Measurements from ENCODE around the gene DNAJC5. TPM values are rescaled to one million over a fixed set of nuclear protein-coding genes. Genes with fewer than 3 reads are reported as not detected.

Gene DNAJC5
- total RNA-seq, 1 experiment from 2014 or later = 64.1 TPM

DNA sequence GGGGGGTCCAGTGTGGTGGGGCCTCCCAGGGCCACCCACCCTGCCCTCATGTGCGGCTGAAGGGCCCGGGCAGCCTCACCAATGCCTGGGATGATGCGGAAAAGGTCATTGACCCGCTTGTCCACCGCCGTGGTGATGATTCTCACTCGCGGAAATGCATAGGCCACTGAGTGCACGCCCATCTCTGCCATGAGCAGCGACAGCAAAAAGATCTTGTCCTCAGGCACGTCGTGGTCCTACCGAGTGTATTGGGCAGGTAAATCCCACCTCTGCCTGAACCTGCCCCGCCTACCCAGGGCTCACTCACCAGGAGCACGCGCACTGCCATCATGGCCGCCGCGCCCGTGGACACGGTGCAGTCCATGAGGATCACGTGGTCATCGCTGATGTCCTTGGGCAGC, 45.1 kb downstream of the DNAJC5 start:
- DNase-seq (ENCODE audit: low read depth) = no peak

DNA sequence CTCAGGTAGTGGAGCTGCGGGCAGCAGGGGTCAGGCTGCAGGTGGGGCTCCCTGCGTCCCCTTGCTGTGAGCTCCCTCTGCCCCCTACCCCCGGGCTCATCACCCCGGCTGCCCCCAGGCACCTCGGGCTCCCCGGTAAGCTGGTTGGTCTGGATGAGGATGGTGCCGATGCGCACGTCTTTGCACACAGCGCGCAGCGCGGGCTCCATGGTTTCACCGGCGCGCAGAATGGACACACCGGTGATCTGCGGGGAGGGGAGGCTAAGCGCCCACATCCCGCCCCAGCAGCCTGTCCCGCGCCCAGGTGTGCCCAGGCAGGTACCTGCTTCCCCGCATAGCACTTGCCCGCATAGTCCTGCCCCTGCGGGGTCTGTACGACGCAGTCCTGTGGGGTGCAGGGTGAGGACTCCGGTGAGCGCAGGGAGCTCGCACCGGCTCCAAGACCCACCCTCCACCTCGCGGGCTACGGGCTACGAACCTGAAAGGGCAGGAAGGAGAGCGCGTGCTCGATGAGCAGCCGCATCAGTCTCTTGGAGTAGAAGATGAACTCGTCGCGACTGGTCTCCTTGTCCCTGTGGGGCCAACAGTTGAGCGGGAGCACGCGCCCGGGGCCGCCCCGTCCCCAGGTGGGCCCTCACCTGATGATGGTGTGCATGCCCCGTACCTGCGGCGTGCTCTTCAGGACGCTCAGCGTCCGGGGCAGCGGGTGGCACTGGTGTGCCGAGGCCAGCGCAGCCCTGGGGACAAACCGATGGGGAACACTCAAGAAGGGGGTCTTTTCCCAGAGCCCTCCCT, 45.7 kb downstream of the DNAJC5 start:
- no peak for DNase-seq (ENCODE audit: low read depth)

DNA sequence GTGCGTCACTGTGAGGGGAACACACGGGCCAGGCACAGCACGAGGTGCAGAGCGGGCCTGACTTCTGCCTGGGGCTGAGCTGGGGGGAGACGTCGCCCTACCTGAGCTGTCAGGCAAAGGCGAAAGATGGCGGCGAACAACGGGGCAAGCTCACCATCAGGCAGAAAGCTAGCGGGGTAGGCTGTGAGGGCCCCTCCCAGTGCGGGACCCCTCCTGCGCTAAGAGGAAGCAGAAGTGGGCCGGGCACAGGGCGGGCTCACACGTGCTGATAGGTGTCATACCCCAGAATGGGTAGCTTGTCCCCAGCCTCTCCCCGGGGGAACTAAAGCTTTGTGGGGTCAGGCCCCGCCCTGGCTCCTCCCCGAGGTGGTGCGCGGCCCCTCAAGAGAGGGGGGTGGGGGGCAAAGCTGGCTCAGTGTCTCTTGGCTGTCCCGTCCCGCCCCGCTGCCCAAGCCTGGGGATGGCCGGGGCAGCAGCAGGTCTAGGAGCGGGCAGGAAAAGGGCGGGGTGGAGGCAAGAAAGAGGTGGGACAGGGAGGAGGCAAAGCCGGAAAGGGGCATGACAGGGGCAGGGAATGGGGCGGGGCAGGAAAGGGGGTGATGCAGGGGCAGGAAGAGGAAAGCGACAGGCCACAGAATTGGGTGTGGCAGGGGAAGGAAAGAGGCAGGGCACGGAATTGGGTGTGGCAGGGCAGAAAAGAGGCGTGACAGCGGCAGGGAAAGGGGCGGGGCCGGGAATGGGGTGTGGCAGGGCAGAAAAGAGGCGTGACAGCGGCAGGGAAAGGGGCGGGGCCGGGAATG, 46.6 kb downstream of the DNAJC5 start:
- no peak for DNase-seq (ENCODE audit: low read depth)

DNA sequence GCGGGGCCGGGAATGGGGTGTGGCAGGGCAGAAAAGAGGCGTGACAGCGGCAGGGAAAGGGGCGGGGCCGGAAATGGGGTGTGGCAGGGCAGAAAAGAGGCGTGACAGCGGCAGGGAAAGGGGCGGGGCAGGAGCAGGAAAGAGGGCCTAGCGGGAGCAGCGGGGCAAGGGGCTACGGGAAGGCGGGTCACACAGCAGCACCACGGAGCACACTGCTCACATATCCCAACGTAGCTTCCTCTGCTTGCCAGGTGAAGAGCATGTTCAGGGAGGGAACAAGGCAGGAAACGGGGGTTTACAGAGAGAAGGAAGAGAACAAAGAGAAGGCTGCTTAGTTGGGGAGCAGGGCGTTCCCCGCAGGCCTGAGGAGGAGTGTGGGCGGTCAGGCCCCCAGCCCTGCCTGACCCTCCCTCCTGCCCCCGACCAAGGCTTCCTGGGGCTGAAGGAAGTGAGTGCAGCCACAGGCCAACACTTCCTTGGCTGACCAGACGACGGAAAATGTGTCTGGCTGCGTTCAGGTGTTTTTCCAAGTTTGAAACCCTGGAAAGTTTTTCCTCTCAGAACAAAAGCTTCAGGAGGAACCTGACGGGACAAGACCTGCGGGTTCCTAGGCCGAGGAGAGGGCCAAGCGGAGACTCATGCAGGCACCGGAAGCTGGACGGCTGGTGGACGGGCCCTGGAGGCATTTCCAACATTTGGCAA, 47.5 kb downstream of the DNAJC5 start:
- no peak for DNase-seq (ENCODE audit: low read depth)

DNA sequence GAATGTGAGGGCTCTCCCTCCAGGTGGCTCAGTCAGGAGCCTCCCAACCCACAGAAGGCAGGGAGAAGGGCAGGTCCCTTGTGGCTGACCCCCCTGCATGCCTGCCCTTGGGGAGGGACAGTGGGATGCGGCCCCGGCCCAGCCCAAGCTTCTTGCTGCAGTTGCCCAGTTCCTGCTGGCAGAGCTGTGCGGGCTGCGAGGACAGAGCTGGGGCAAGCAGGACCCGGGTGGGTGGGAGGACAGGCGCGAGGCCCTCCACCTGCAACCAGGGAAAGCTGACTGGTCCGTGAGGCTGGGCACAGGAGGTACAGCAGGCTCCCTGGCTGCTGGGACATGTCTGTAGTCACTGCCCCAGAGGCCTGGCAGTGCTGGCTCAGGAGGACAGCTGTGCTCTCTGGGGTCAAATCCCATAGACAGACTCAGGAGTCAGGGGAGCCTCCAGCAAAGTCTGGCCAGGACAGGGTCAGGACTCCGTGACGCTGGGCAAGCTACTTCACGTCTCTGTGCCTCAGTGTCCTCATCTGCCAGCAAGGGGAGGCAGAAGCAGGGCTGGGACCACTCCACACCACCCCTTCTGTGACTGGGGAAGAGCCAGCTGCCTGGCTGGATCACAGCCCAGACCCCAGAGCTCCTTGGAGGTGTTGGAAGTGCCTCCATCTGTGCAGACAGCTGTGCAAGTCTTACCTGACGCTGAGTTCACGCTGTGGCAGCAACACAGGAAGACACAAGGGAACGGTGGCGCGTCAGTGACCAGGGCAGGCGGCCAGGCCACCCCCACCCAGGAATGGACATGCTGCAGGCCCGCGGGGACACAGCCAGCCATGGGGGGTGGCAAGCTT, 48.3 kb downstream of the DNAJC5 start:
- DNase-seq (ENCODE audit: low read depth) = no peak

DNA sequence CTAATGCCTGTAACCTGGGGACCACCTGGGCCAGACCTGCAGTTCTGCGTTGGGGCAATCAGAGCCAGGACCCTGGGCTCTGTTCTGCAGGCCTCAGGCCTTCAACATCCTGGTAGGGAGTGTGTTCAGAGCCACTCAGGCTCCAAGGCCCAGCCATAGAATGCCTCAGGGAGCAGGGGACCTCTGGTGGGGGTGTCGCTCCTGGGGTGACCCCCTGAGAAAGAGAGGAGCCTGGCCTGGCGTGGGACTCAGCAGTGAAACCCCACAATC, 48.8 kb downstream of the DNAJC5 start:
- DNase-seq (ENCODE audit: low read depth) = no peak

DNA sequence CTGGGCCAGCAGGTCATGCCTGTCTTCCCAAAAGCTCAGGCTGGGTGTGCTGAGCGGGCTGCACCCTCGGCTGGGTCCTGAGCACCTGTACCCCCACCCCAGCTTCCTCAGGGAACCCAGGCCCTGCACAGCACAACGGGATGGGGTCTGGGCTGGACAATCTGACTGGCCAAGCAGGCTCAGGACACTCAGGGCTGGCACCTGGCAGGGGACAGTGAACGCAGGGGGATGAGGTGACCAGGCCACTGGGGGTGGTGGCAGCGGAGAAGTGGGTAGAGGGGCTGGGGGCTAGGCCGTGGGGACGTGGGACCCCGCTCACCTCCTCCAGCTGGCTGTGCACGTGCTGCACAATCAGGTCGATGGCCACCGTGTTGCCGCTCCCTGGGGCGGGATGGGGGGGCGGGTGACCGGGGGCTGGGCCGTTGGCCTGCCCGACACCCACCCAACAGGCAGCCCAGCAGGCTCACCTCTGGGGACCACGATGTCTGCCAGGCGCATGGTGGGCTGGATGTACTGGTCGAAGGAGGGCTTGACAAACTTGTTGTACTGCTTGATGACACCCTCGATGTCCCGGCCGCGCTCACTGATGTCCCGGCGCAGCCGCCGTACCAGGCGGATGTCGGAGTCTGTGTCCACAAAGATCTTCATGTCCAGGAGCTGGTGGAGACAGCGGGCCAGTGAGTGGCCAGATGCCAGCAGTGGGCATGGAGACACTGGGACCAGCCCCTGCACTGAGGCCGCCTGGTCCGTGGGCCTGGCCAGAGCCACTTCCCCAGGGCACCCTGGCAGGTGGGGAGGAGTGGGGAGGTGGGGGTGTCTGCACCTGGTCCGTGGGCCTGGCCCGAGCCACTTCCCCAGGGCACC, 49.4 kb downstream of the DNAJC5 start:
- DNase-seq (ENCODE audit: low read depth) = no peak

DNA sequence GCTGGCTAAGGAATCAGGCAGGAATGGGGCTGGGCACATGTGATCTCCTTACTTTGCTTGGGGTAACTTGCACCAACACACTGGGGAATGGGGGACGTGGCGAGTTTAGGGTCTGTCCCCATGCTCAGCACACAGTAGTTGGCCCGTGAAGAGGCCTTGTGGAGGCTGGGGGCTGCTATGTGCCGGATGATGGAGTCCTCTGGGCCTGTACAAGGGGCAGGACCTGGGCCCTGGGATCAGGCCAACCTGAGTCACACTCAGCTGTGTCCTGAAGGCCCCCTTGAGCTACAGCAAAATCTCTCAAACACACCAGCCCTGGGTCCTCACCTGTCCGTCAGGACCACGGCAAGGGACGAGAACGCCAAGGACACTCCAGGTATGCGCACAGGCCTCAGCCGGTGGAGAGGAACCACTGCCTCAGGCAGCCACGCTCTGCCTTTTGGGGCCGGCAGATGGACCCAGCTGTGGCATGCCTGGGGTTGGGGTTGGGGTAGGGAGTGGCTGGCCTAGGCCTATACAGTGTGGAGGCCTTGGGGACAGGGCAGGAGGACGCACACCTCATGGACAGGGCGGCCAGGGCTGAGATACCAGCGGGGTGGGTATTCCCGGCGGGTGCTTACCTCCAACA, 50.2 kb downstream of the DNAJC5 start:
- no peak for DNase-seq (ENCODE audit: low read depth)

DNA sequence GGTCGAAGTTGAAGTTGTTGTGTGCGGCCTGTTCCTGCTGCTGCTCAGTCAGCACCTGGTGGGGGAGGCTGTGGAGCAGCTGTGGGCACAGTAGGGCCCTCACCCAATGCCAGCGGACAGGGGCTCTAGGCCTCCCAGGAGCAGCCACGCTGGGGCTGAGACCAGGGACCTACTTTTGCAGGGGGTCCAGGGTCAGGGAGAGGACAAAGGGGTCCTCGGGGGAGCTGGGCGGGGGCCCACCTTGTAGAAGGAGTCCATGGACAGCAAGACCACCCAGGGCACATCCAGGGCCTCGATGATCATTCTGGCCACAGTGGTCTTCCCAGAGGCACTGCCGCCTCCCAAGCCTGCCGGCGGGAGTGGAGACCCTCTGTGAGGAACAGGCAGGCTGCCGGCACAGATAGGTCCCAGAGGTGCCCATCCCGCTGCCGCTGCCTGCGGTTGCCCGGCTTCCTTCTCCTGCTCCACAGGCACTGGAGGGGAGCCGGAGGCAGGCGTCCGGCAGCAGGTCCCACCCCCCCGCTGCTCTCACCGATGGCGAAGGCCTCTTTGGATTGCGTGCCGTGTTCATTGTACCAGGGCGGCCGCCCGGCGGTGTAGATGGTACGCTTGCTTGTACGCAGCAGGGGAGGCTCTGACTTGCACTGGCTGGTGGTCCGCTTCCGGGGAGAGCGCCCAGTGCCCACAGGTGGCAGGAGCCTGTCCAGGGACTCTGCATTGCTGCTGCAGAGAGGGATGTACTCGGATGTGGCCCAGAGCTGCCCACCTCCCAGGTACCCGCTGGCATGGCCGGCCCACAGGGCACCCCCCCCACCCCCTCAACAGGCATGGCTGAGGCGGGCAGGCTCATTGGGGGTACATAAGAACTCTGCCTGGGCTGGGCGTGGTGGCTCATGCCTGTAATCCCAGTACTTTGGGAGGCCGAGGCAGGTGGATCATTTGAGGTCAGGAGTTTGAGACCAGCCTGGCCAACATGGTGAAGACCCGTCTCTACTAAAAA, 51.3 kb downstream of the DNAJC5 start:
- no peak for DNase-seq (ENCODE audit: low read depth)

DNA sequence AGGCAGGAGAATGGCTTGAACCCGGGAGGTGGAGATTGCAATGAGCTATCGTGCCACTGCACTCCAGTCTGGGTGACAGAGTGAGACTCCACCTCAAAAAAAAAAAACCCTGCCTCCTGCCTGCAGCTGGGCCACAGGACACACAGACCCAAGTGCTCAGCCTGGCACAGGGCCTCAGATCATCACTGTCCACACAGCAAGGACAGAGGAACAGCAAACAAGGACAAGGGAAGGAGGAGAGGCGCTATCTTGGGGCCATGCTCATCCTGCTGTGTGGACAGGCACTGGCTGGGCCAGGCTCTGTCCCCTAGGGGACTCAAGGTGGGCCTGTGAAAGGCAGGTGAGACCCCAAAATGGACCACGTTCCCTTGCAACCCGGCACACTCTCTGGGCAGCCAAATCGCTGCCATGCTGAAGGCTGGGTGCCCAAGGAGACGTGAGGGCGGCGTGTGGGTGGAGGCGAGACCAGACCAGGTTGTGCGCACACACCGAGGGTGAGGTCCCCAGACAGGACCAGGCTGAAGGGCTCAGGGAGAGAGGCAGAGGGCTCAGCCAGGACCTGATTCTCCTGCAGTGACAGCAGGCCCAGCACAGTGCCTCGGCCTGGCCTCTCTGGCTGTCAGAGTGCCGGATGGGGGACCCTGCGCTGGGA, 52.2 kb downstream of the DNAJC5 start:
- DNase-seq (ENCODE audit: low read depth) = no peak

DNA sequence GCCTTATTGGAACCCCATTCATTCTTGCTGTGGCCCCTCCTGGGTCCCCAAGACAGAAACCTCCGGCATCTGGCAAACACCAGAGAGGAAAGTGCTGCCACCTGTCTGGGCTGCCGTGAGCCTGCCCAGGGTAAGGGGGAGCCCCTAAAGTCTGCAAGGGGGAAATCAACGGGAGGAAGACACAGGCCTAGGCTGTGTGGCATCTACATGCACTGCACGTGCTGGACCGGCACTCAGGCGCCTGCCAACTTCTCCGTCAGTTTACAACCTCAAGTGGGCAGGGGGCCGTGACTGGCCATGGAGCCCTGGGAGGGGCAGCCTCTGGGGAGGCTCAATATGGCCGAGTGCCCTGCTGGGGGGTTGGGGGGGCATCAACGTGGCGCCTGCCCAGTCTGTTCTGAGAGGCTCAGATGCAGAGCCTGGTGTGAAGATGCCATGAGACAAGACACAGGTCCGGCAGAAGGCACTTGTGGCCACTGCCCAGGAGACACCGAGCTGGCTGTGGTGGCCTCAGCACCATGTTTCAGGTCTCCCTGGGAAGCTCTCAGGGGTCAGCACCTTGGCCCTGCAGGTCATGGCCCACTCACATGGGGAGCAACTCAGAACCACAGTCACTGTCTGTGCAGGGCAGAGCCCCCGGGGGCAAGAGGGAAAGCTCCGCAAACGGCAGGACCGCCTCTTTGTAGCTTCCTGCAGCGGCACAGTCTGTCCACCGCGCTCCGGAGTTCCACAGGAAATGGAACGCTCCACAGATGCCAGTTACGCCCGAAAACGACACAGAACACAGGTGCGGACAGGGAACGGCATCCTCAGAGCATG, 52.9 kb downstream of the DNAJC5 start:
- no peak for DNase-seq (ENCODE audit: low read depth)

DNA sequence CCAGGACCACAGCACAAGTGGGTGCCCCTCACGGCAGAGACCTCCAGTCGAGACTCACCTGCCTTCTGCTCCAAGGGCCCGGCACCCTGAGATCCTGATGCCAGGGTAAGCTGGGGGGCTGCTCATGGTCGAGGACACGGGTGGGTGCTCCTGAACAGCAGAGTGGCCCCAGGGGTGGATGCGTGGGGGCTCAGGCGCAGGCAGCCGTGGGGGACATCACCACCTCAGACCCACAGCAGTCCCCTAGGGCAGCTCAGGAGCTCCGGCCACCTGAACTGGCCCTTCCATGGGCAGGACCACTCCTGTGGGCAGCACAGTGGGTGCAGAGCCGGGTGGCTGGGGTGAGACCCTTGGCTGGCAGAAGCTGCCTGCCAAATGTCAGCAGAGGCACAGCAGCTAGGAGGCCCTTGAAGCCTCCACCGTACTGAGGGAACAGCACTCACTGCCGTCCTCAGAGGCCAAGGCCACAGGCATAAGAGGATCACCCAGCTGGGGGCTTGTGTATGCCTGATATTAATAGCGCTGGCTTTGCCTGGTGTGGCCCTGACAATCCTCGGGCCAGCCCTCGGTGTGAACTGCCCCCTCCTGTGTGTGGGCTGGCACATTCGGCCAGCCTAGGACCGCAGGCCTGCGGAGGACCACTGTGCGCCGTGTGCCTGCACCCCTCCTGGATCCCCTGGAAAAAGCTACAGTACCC, 55.9 kb downstream of the DNAJC5 start:
- DNase-seq (ENCODE audit: low read depth) = no peak

DNA sequence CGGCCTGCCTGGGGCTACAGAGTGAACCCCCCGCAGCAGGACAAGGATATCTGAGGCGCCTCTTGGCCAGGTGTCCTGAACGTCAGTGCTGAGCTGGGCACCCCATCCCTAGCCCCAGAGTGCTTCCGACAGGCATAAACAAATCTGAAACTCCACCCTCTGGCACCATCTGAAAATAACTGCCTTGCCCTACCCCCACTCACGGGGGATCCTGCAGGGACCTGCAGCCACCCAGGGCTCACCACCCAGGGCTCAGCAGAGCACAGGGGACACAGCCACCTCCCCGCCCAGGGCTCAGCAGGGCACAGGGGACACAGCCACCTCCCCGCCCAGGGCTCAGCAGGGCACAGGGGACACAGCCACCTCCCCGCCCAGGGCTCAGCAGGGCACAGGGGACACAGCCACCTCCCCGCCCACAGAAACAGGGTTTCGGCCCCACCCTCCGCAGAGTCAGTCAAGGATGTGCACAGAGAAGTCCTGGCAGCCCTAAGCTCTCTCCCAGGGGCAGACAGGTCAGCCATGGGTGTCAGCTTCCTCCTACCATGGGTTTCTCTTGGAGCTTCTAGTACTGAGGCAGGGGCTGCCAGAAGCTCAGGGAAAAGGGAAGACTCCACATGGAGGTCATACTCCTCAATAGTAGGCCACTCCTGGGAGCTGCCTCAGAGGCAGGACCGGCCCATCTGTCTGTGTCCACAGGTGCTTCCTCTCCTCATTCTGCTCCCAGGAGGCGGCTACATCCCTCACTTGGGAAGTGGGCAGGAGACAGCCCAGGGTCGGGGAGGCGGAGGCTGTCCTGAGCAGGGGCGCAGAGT, 56.7 kb downstream of the DNAJC5 start:
- no peak for DNase-seq (ENCODE audit: low read depth)

DNA sequence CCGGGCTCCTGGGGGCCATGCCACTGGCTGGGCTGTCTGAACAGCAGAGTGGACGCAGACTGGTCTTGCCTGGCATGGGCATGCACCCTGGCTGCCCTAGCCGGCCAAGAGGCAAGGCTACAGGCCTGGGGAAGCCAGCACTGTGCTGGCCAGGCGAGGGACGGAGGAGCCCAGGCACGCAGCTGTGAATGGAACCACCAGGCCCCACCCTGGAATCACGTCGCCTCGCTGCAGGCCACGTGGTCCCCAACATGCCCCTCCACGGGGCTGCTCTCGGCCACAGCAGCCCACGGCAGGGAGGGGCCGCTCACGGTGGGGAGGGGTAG, 57.2 kb downstream of the DNAJC5 start:
- no peak for DNase-seq (ENCODE audit: low read depth)

DNA sequence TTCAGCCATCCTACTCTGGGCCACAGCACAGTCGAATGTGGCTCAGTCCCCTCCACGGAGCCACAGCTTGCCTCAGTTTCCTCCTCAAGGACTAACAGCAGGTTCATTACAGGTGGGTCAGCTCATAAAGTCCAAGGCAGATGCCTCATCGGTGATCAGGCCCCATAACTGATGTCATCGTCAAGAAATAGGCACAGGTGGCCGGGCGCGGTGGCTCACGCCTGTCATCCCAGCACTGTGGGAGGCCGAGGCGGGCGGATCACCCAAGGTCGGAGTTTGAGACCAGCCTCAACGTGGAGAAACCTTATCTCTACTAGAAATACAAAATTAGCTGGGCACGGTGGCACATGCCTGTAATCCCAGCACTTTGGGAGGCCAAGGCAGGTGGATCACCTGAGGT, 57.8 kb downstream of the DNAJC5 start:
- no peak for DNase-seq (ENCODE audit: low read depth)

DNA sequence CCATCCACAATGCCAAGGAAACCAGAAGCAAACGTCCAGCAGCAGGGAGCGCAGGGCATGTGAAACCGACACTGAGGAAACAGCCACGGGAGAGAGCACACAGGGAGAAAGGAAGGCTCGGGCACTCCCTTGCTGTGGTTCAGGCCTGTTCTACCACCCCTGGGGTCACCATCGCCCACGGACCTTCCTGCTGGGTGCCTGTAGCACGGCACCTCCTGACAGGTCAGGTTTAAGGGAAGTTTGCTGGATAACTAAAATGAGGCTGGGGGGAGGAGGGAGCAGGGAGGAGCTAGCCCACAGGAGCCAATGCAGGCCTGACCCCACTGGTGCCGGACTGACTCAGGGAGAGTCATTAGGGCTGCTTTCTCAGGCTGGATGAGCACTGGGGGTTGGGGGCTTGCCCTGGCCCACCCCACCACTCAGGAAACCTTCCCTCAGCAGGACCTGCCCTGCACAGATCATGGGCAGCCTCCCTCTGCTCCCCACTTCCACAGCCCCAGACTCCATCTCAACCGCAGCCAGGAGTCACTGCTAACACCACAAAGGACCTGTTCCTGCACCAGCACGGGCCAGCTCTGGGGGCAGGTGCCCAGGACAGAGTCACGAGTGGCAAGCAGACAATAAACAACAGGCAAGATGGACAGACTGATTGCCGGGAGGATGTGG, 59.0 kb downstream of the DNAJC5 start:
- DNase-seq (ENCODE audit: low read depth) = no peak
